GM18498 (cell line): ENCODE results near the gene ETNPPL.
"Not testable (repeated sequence)": the region's sequence is repeated elsewhere in the genome, so short reads cannot be mapped to it uniquely, and the experiment has no call there.

Experiments
- ATAC-seq: cut with Tn5 transposase; IDR thresholded peaks from one replicate; pipeline ENCODE4 v1.9.1; 2021; ENCODE audit warnings: mild to moderate bottlenecking, moderate library complexity; ENCODE audit not compliant: unreplicated experiment

Gene ETNPPL

DNA sequence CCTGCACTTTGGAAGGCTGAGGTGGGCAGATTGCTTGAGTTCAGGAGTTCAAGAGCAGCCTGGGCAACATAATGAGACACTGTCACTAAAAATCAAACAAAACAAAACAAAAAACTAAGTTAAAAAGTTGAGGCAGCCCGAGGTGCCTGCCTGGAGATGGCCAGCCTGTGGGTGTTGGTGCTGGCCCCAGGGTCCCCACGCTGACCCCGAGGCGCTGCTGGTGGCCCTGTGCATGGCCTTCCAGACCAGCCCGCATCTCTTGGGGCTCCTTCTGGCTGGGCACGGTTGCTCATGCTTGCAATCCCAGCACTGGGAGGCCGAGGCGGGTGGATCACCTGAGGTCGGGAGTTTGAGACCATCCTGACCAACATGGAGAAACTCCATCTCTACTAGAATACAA is 4.4 kb downstream of the ETNPPL start:
- ATAC-seq = no peak

DNA sequence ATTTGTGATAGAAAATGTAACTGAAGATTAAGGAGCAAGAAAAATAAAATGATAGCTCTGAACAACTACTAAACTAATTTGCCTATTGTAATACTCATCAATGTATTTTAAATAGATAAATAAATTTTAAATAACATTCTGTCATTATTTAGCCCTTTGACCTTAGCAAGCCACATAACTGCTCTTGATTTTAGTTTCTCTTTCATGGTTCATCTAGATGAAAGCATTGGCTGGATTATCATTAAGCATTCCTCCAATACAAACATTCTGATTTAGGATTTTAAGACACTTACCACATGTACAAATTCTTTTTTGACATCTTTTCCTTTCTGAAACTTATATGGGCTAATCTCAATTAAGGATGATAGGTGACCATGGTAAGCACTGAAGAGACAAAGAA is 8.5 kb downstream of the ETNPPL start:
- ATAC-seq = no peak

DNA sequence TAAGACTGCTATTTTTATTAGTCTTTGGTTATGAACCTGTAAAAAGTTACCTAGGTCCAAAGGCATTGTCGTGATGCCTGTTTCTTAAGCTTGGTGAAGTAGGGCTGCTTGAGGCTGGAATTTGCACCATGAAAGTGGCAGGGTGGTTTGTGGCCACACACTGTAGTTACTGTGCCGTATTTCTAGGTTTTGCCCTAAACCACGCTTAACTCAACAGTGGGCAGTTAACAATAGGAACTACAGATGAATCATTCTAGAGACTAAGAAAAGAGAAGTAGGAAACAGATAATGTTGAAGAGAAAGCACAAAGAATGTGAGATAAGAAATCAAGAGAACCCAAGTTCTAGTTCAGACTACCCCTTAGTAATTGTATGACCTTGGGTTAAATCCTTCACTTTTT is 11.5 kb downstream of the ETNPPL start:
- ATAC-seq = no peak

DNA sequence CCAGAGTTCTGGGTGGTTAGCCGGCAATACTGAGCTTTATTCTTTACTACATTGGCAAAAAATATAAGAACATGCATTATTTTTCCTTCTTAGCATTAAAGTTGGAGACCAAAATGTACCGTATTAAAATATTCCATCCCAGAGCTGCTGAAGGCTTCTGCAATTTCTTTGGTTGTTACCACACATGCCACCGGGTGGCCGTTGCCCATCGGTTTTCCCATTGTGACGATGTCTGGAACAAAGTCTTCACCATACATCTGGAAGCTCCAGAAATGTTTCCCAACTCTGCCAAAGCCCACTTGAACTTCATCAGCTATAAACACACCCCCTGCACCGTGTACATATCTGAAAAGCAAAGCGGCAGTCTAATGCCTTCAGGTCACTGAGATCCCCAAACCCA is 13.7 kb downstream of the ETNPPL start:
- ATAC-seq = no peak

DNA sequence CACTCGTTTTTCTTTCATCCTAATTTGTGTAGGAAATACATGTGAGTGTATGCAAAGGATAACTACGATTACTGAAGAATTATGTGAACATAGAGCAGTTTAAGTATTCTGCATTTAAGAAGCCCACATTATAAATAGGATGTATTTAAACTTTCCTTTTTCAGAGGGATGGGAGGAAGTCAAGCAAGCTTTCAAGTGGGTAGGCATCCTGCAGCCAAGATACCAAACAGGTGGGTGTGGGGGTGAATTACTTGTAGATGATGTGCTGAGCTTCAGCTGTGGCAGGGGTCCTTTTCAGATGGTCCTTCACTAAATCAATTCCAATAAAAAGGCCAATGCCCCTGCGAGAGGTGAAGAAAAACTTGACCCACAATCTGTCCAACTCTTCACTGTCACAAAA is 16.3 kb downstream of the ETNPPL start:
- ATAC-seq = no peak

DNA sequence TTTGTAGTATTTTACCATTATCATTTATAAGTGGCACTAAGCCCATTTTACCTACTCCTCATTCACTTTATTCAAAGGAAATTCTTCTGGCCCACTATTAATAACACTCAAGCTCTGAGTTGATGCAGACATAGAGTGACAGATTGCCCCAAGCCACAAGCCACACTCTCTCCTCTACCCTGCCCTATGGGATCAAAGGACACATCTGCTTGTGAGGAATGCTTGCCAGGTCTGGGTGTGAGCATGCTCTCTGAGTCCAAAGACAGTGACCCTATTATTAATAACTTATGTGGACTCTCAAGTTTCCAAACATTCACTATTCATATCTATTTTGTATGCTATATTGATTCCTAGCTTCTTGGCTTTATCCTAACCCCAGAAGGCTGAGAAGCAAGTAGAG is 18.5 kb downstream of the ETNPPL start:
- ATAC-seq = no peak

DNA sequence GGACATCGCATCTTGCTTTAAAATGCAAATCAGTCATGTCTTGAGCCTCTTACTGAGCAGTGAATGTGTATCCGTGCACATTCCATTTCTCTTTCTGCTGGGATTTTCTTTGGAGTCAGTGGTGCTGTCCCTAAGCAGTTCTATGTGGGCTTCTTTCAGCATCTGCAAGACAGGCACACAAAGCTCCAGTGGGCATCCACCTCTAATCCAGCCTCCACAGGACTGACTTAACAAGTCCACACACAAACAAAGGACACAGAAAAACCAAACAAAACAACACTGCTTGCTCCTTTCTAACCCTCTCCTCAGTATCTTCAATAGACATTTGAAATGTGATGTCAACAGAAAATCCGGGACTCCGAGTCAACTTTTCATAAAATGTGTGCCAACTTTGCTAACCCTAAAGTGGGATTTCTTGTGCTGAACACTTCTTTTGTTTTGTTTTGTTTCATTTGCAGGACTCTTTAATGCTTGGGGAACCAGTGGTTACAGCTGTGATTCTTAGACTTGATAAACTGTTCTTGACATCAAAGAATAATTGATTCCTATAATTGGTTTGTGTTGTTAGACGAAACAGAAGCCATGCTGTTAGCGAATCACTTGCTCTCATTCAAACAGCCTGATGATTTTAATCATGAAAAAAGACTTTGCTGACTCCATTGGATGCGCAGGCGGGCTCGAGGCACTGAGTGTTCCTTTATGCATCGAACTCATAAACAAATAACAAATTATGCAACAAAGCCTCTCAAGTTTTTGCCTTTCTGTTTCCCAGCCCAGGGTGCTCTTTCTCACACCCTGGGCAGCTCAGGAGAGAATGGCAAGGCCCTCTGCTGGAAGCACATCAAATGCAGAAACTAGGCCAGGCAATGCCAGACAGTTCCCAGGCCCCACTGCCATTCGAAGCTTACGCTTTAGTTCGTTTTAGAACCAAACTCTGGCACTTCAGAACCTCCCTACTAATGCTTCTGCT is 20.1 kb downstream of the ETNPPL start:
- ATAC-seq = no peak

DNA sequence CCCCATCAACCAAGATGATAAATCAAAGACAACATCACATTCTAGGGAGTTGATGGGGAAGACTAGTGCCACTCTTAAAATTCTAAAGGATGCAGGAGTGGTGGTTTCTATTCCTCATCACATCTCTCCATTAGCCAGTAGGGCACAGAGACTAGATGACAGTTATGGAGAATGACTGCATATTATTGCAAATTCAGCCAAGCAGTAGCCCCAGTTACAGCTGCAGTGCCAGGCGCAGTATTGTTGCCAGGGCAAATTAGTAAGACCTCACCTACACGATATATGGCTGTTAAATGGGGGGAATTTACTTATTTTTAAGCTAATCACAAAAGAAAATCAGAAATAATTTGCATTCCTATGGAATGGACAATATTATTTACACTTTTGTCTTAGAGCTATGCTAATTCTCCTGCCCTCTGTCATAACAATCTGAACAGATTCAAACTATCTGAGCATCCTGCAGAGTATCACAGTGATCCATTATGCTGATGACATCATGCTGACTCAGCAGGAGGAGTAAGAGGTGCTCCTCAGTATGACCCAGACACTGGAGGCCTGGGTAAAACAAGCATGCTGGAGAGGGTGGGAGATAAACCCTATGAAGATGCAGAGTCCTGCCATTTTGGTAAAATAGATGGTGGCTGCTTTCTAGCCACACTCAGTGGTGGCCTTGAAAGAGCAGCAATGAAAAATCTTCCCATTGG is 24.7 kb downstream of the ETNPPL start:
- no peak for ATAC-seq

DNA sequence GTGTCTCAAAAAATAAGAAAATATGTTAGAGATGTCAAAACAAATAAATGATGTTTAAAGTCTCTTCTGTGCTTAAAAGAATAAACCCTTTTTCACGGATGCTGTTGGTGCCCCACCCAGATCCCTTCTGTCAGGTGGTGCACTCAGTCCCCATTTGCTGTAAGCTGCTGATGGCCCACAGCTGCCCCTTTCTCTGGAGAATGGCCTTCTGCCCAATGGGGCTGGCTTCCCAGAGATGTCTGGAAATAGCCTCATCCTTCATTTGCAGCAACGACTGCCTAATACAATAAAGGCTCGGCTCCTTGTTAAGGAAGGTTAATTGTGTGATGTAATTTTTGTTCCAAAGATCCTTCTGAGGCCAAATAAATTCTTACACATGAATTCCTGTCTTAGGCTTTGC is 31.8 kb downstream of the ETNPPL start:
- ATAC-seq = no peak

DNA sequence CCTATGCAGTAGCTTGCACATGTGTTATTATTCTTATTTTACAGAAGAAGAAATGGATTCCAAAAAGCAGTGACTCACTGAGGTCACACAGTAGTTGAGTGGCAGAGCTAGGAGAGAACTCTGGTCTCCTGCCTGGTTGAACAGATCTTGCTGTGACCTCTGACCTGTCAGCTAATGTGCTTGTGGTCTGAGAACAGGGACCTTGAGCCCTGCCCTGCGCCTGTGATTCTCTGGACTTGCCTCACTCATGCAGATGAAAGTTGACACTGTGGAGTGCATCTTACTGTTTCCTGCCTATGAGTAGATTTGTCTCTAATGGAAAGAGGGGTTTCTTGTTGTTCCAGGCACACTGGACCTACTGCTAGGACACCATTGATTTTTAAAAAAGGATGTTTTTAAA is 32.3 kb downstream of the ETNPPL start:
- ATAC-seq = no peak

DNA sequence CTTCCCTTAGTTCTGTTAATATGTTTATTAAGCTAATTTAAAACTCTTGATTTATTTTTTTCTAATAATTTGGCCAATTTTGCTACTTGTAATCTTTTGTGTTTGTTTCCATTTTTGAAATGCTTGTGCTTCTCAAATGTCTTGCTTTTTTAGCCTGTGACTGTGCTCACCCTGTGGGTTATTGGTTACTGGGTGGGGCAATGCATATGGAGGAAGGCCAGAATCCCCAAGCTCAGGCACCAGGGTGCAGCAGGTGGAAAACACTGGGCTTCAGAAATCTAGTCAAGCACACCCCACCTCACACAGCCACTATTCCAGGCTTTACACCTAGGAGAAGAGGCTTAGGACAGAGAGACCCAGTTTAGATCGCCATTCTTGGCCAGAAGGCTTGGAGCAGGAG is 33.1 kb downstream of the ETNPPL start:
- no peak for ATAC-seq

DNA sequence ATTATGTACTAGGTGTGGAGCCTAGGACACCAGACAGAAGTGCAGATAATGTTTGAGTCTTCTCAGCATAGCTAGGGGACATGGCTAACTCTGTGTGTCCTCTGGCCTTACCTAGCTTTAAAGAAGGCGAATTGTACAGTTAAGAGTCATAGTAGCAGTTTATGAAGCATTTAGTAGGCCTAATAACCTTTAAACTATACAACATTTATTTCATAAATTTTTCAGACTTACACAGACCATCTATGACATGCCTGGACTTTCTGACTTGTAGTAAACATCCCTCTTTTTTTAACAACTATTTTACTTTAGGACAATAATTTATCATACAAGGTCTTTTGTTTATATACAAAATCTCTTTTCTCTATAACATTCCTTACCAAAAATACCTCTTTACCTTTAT is 37.4 kb downstream of the ETNPPL start:
- no peak for ATAC-seq

DNA sequence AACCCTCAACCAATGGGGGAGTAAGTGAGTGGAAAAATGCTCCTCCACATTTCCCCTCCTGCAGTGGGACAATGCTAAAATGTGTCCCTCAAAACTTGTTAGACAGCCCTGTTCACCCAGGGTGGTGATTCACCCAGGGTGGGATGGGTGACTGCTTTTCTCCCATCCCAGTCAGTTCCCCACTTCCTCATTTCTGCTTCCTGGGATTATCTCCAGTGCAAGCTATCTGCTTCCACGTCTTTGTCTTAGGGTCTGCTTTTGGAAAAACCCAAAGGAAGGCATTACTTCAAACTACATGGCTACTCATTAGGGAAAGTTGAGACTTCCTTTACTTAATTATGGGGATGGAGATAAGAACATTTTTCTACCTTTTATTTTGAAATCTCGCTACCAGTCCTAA is 45.5 kb downstream of the ETNPPL start:
- ATAC-seq = no peak

DNA sequence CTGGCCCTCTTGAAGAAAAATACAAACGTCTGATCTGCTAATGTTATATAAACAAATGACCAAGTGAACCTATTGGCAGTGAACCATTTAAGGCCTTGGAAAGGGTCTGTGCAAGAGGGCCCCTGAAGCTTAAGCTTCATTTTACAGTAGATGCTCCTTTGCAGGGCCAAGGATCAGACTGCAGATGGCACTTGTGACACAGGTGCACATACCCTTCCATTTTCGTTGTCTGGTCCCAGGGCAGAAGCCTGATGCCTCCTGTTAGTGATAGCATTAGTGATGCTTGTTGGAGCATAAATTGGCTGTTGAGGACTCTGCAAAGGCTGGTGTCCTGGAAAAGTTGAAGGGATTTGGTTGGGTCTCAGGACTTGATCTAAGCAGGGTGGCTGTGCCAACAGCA is 46.5 kb downstream of the ETNPPL start:
- ATAC-seq = no peak

DNA sequence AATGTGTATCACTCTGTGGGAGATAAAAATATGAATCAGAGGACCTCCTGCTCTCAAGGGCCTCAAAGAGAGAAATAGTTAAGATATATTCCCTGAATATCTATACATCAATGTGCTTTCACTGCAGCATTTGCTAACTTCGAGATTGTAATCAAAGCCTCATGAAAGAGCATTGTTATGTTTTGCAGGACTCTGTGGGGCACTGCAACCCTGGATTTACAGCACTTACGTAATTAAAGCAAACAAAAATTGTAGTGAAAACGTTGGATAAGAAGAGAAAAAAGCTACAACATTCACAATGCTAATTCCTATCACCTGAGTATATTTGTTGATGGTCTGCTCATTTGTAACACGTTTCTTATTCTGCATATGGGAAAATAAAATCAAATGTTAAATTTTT is 48.0 kb downstream of the ETNPPL start:
- no peak for ATAC-seq

DNA sequence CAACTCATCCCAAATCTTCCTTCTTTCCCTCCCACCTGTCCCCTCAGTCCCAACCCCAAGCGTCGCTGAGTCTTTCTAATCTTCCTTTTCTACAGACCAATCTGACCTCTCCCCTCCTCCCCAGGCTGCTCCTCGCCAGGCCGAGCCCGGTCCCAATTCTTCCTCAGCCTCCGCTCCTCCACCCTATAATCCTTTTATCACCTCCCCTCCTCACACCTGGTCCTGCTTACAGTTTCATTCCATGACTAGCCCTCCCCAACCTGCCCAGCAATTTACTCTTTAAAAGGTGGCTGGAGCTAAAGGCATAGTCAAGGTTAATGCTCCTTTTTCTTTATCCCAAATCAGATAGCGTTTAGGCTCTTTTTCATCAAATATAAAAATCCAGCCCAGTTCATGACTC is 52.3 kb downstream of the ETNPPL start:
- ATAC-seq = not testable (repeated sequence)

DNA sequence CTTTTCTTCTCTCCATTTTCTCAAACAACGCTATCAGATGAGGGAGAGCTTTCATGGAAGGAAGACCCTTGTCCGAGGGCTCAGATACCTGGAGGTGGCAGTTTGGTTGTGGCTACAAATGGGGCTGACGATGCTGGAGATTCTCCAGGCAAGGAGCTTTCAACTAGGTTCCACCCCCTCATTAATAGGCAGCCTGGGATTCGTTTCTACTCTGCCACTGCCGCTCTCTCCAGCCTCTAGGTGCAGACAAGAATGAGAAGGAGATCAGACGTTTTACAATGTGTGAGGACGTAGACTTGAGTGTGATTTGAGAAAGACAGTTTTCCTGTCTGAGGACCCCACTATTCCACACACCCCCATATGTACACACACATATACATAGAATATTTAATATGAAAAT is 53.1 kb downstream of the ETNPPL start:
- no peak for ATAC-seq

DNA sequence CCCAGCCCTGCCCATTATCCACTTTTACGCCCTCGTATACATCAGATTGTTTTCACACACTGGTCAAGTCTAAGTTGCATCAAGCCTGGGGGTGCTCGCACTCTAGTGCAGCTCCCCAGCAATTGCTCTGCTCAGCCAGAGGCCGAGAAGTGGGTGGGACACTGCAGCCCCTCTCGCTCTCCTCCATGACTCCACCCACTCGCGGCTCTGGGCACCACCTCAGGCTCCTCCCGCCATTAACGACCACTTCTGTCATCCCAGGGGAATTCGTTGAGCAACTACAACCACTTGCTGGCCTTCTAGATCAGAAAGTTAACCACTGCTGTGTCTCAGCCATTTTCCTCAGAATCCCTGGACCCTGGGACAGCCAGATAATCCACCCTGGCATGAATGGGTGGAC is 53.6 kb downstream of the ETNPPL start:
- no peak for ATAC-seq

DNA sequence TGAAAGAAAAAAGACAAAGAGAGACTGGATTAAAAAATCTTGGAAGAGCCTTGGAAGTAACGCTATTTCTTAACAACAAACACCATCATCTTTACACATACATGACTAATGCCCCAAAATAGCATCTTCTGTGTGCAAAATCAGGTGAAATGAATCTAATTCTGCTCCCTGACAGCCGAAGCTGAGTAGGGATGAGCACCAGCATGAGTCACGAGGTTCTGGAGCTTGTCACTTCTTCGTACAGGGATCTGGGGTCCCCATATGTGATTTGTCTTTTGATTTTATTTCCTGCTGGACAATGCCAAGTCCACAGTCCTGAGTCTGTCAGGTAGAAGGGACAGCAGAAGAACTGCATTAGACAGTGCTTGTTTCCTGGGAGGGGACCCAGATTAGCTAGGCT is 56.6 kb downstream of the ETNPPL start:
- ATAC-seq = no peak

DNA sequence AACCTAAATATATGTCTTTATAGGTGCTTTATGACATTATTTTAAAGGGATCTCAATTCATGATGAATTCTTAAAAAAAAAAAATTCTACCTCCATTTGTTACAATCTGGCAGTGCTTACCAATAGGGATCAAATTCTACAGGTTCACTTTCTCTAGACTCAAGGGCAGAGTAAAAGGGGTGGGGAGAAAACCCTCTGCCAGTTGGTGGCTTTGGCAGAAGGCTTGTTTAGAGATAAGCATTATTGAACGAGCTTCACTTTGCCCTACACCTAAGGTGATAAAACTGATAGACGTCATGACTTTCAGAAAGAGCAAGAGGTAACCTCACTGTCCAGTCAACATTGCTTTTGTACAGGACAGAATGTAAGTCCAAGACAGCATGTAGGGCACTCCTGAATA is 58.9 kb downstream of the ETNPPL start:
- no peak for ATAC-seq

DNA sequence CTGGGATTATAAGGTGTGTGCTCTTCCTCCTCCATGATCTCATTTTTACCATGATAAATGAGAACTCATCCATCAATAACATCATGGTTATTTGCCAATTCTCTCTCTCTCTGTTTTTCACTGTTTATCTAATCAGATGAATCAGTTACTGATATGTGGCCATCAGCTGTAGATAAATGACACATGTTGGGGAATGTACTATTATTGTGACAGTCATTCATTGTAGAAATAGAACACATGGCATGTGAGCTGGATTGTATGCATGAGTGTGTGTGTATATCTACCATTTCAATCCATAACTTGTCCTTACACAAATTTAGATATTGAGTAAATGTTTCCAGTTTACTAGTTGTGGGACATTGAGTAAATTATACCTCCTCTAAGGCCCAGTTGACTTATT is 59.5 kb downstream of the ETNPPL start:
- no peak for ATAC-seq

DNA sequence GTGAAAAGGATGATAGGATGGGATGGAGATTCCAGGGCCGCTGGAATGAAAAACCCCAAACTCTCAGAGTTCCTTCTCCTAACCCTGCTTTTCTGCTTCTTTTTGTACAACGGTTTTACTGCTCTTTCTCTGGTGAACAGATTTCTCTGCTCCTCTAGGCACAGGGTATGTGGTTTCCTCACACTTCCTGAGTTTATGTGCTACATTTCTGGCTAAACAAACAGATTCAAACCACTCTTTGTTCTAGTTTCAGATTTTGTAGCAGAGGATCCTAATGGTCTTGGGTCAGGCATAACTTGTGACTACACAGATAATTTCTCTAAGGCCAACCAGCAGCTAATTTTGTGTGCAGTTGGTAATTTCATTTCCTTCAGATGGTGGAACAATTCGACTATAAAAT is 59.9 kb downstream of the ETNPPL start:
- peak; percentile 71 for ATAC-seq
